ENCODE measurements around the gene MRPS18A.

Gene MRPS18A

DNA sequence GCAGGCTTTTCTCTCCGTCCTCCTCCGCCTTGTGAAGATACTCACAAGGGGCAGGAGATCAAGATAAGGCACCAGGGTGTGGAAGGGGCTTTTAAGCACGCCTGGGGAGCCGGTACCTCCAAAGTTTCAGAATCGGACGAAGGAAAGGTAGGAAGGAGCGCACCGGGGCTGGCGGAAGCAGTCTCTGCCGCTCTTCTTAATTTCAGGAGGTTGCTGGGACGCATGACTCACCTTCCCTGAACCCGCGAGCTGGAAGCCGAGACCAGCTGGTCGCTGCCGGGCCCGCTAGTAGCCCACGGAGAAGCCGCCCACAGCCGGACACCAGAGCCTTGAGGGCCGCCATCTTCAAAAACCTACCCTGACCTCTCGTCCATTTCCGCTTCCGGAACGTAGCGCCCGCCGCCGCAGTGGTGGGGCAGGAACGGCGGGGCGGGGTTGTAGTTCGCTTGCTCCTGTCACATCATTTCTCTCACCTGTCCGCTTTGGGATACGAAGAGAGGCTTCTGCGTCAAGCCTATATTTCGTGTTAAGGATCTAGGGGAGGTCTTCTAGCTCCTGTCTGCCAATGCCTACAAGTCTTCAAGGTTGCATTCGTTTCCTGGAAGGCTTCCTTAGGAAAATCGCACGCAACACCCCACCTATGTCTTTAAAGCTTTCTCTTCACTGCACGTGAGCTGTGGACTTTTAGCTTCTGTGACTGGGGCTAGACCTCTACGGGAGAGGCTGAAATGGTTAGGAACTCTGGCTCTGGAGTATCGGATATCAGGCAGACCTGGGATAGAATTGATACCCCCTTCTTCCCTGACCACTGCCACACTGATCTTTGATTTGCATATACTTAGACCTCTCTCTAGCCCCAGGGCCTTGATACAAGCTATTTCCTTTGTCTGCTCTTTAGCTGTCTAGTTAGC is at the start of gene MRPS18A:
TSS of gene MRPS18A (minus strand) at position 355 of the 911 bp plus-strand sequence. CDS start at position 343, 12 bp downstream.
- DNase-seq = peak; percentile 53

DNA sequence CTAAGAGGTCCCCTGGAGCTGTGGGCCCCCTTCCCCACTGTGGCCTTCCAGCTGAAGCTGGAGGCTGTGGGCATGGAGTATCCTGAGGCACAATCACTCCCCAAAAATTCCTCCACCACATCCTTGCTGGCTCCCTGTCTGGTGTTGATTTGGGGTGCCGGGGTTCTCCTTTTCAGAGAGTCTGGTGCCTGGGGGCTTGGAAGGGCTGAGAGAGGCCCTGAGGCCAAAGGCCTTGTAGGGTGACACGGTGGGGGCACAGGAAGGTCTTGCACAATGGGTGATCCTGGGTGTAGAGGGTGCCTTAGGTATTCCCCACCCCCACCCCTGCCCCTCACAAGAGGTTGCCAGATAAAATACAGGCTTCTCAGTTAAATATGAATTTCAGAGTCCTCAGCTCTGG is 49.3 kb upstream of the MRPS18A start:
- no peak for DNase-seq

DNA sequence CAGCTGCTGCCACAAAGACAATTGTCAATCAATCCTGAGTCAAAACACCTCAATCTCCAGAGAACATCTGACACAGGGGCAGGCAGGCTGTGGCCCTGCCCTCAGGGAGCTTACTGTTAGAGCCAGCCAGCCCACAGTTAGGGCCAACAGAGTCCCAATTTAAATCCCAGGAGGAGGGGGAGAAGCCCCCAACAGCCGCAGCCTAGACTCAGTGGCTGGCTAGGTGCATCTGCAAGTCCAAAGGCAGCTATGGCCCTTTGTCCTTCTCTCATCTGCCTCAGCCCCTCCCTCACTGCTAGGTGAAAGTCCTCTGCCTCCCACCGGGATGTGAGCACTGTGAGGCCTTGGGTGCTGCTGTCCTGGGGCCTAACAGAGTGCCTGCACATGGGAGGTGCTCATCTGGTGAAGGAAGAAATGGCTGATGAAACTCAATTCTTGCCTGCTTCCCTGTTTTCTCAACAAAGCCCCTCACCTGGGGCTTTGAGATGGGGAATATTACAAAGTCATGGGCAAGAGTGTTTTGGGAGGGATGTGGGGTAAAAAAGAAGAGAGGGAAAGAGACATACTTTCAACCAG is 48.7 kb upstream of the MRPS18A start:
- DNase-seq = no peak

DNA sequence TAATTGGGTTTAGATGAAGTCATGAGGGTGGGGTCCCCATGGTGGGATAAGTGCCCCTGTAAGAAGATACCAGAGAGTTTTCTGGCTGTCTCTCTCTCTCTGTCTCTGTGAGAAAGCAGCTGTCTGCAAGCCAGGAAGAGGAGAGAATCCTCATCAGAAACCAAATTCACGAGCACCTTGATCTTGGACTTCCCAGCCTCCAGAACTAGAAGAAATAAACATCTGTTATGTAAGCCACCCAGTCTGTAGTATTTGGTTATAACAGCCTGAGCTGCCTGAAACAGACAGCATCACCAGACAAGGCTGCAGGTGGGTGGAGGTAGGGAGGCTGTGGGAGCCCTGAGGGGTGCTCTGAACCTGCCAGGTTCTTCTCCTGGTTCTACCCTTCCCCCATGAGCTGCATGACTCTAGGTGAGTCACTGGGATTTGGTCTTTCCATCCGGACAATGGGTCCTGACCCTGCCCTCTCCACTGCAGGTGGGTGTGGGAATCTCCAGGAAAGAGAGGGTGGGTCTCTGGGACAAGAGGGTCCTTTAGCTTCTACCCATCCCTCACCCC is 48.1 kb upstream of the MRPS18A start:
- no peak for DNase-seq

DNA sequence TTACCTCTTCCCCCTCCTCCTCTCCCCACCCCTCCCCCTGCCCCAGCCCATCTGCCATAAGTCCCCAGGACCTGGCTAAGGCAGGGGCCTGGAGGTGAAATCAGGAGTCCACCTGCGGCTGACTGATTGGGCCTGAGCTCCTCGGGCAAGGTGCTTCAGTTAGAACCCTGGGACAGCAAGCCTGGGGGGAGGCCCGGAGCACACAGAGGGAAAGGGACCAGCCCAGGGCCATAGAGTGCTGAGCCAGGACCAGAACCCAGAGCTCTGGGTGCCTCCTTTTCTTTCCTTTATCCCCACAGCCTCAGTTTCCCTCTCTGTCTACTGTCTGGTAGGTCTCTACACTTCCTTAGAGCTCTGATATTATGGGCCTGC is 46.7 kb upstream of the MRPS18A start:
- no peak for DNase-seq

GRCh38 chr6:43733471-43734293 is 46.1 kb upstream of the MRPS18A start:
- no peak for DNase-seq

GRCh38 chr6:43730634-43731033 is 43.0 kb upstream of the MRPS18A start:
- DNase-seq = no peak

- no peak for DNase-seq
Observed at GRCh38 chr6:43729537-43729936, 41.9 kb upstream of the MRPS18A start.

DNA sequence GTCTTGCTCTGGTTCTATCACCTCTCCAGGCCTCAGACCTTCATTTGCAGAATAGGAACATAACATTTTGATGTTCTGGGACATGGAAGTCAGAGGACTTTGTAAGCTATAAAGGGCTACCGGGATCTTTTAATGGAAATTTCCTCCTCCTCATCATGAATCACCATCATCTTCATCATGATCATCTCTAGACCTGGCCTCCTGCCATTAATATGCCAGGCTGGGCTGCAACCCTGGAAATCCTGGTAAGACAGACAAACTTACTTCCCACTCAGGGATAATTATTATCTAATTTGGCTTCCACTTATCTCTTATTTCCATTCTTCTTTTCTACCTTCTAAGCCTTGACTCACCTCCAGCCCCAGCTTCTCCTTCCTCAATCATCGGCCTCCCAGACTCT is 41.0 kb upstream of the MRPS18A start:
- no peak for DNase-seq

DNA sequence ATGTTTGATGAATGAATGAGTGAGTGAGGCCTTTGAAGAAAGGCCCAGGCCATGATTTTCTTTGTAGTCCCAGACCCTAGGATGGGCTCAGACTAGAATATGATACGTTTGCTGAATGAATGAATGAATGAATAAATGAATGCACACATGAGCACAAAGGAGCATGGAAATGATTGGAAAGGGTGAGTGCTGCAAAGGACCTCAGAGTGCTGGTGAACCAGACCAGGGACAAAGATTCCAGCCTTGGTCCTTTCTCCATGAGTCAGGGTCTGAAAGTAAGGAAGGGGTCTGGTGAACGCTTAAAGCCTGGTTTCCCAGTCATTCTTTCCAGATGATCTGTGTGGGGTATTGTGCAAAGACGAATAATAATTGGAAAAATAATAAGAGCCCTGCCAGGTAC is 40.0 kb upstream of the MRPS18A start:
- no peak for DNase-seq

DNA sequence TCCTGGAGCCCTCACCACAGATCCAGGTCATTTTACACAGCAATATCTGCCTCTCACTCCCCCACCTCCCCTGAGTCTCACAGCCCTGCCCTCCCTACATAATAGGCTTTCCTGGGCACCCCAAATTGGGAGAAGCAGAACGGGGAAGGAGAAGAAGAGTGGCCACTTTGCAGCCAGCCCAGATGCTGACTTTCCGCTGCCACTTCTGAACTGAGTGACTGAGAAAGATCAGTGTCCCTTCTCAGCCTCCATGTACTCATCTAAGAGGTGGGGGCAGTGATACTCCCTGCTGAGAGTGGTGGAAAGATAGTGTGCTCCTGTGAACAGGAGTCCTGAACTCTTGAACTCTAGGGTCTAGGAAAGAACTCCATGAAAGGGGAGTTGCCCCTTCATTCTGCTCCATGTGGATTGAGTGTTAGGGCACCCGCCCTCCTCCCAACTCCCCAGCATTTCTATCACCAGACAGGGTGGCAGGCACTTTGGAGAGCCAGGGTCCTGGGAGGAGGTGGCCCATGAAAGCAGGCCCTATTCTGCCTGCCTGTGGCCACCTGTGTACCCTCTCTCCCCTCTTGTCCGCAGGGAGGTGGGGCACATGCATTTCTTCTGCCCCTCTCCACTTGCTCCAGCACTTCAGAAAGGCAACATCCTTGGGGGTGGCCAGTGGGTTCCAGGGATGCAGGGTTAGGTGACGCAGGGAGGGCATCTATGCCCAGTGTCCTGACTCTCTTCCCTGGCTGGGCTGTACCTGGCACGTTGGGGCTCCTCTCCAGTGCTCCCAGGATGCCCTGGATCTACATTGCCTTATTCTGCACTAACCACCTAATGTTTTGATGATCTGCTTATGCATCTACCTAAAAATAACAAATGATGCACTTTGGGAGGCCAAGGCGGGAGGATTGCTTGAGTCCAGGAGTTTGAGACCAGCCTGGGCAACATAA is 38.3 kb upstream of the MRPS18A start:
- DNase-seq = no peak

DNA sequence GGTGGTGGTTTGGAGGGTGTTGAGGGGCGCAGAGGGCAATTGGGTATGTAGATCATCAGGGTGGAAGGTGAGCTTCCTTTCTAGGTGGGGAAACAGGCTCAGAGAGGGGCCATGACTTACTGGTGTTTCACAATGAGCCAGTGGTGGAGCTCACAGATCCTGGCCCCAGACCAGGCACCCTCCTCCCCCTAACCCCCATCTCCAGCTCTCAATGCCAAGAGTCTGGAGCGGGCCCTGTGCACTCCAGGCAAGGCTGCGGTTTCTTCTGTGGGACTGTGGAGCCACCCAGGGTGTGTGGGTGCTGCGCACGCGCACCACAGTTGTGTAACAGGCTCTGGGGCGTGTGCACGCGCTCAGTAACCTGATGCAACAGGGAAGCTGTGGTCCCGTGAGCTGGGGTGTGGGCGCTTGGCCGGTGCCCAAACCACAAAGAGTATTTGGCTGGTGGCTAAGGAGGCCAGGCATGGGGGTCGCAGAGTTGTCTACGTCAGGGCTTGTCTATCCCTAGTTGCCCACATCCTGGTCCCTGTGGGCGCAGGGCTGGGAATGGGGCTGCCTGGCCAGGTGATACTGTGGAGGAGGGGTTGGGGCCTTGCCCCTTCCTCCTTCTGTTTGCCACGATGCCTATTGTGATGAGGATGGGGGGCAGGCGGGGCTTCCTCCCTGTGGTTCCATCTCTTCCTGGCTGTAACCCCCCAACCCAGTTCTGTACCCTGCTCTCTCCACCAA is 37.5 kb upstream of the MRPS18A start:
- peak; percentile 48 for DNase-seq

DNA sequence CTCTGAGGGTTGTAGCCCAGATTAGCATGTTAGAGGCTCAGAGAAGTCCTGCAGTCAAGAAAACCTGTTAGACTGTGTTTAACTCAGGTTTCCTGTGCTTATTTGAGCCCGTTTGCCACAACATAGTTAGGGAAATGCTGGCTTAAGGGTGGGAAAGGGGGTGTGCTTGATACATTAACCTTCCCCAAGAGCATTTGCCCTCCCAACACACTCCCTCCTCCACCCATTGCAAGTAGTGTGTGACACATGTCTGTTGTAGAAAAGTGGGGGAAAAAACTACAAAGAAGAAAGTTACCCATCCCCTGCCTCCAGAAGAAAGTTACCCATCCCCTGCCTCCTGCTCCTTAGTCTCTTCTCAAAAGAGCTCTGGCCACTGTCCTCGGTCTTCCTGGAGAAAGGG is 36.8 kb upstream of the MRPS18A start:
- DNase-seq = no peak

- DNase-seq = no peak
Observed at GRCh38 chr6:43723737-43724295, 36.2 kb upstream of the MRPS18A start.

GRCh38 chr6:43722920-43723545 is 35.4 kb upstream of the MRPS18A start:
- DNase-seq = no peak

DNA sequence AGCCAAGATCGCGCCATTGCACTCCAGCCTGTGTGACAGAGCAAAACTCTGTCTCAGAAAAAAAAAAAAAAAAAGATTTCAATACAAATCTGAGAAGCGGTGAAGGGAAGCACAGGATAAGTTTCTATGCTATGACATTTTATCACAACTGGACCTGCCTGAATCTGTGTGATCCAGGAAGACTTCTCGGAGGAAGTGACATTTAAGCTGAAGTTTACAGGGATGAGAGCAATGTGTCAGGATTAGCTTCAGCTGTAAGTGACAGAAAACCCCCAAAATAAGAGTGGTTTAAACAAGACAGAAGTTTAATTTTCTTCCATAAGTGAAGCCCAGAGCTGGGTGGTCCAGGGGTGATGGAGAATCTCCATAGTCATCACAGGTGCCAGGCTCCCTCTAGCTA is 33.4 kb upstream of the MRPS18A start:
- no peak for DNase-seq

DNA sequence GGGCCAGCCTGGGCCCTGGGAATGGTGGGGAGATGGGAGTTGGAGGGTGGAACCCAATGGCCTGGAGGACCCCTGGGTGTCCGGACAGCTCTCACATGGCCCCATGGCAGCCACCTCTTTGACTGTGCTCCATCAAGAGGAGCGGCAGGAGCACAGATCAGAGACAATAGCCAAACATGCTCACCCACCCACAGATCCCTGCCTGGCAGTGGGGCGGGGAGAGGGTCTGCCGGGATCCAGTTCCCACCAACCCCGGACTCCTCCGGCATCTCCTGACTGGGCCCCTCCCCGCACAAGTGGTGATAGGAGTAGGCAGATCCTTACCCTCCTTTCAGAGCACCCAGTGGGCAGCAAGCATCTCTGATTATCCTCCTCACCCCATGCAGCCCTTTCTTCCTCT is 31.9 kb upstream of the MRPS18A start:
- no peak for DNase-seq

DNA sequence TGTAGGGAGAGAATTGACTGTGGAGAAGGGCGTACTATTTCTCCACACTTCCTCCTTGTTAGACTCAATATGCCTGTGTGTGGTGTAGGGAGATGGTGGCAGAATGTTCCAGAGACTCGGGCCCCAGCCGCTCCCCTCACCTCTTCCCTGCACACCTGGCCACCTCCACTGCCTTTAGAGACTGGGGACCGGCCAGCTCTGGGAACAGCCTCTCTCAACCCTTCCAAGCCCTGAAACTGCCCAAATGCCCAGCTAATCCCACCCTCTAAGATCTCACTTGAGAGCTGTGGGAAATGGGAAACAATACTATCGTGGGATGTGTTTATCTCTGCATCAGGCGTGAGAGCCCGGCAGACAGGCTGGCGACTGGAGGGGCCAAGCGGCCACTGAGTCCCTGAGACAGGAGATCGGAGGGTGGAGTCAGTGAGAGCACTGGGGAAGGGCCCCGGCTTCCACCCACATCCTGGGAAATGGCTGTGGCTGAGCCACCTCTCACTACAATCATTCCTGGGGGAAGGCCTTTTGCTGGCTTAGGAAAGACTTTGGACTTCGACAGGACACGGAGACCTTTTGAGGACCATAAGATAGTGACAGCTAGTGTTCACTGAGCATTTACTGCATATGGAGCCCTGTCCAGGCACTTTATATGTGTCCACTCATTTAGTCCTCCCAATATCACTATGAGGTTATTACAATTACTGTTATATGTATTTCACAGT is 31.0 kb upstream of the MRPS18A start:
- DNase-seq = no peak

DNA sequence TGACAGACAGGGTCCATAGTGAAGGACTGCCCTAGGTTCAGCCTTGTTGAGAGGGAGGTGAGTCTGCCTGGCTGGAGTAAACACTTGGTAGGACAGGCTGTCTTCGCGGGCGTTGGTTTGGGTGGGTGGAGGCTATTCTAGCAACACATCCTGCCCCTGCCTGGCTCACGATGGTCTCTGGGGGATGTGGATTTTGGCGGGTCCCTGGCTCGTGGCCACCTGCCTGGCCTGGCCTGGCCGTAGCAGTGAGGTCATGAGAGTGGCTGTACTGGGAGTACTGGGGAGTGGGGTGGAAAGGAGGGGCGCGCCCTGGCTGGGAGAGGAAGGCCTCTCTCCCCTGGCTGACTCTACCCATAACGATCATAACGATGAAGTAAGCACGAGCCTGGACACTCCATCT is 30.2 kb upstream of the MRPS18A start:
- DNase-seq = no peak

GRCh38 chr6:43717389-43717788 is 29.8 kb upstream of the MRPS18A start:
- no peak for DNase-seq

All from GOT3 (cell line).